Right lobe of liver (tissue), 6 donors: Measurements from ENCODE around the gene USP5. TPM values are rescaled to one million over a fixed set of nuclear protein-coding genes. Genes with fewer than 3 reads are reported as not detected.

Source experiments
- ATAC-seq, 4 donors: fragments of 200-7000 bp; cut with Tn5 transposase; one replicate each; pipeline ENCODE4 v1.9.1; 2020; ENCODE audit warnings: mild to moderate bottlenecking in 4 of 4, moderate library complexity in 4 of 4
- DNase-seq, 3 donors: peaks; one replicate each; pipeline ENCODE4 v3.0.0-alpha.2; 2020
- H3K27ac ChIP-seq, 3 donors: fragments of 200-600 bp; one replicate each; pipeline ENCODE4 v1.8.0; 2022
- H3K27me3 ChIP-seq, 2 donors: fragments of 200-600 bp; one replicate each; pipeline ENCODE4 v1.8.0; 2022
- H3K36me3 ChIP-seq, 4 donors: fragments of 200-600 bp; sonication (generic) in 1 of 4; one replicate each; pipeline versions ENCODE4 v1.5.1 to v1.8.0; 2017 to 2022; ENCODE audit warnings: control low read depth in 1 of 4
- H3K4me1 ChIP-seq, 4 donors: fragments of 200-600 bp; sonication (generic) in 1 of 4; one replicate each; pipeline versions ENCODE4 v1.5.1 to v1.8.0; 2017 to 2022; ENCODE audit warnings: control low read depth in 1 of 4
- H3K4me3 ChIP-seq, 3 donors: fragments of 200-600 bp; one replicate each; pipeline ENCODE4 v1.8.0; 2022
- H3K9me3 ChIP-seq, 4 donors: fragments of 200-600 bp; sonication (generic) in 1 of 4; one replicate each; pipeline versions ENCODE4 v1.5.1 to v1.8.0; 2017 to 2022; ENCODE audit warnings: control low read depth in 1 of 4
- POLR2A ChIP-seq: fragments of 450-650 bp; IDR thresholded peaks from one replicate; pipeline ENCODE4 v1.6.1; 2017; ENCODE audit warnings: antibody characterized with exemption, mild to moderate bottlenecking
- WGBS: methylation state at CpG from one replicate; pipeline ENCODE4 v1.1.6; 2018; ENCODE audit warnings: low coverage, low lambda C conversion rate; ENCODE audit not compliant: insufficient coverage; ENCODE audit errors: missing lambda C conversion rate; 5-methylcytosine and 5-hydroxymethylcytosine counted together
- intact Hi-C, 2 donors: fragments of 100-400 bp; cut with DNase I; formaldehyde crosslinking; loops; one replicate each; pipeline versions ENCODE4 v1.11.2 to v1.14.1; 2022
- total RNA-seq, 6 experiments: library from RNA; depleted of rRNA in 2 of 6; stranded (reverse); fragments of >200 nt in 2 of 6; fragmentation: NEBNext Ultra II Directional in 3 of 6; extraction: Animal tissue kit (Norgen Biotek cat#: 25700) in 3 of 6; gene quantifications; one replicate each; pipeline versions ENCODE4 v1.1.0 to v1.2.4, GENCODE V29; 2016 to 2023
- TF ChIP-seq, protein P1 (sequence below), 4 donors: fragments of 200-600 bp in 3 of 4; fragments of 450-650 bp in 1 of 4; IDR thresholded peaks; one replicate each; pipeline versions ENCODE4 v1.5.1 to v1.8.0; 2016 to 2022; ENCODE audit warnings: antibody characterized with exemption in 4 of 4, mild to moderate bottlenecking in 2 of 4
- donor health status: DM: no; HTN: yes; CAD: no.
- donor health status: DM: no; HTN: no; CAD: no.
- donor health status: DM: no; HTN: no; CAD: no.
- donor health status: DM: no; HTN: yes; CAD: no.
- donor health status: DM: no; HTN: yes; CAD: no.

Gene USP5
- total RNA-seq, 6 experiments from 2014 or later = 38.2 to 59.5 (median 42.6) TPM

DNA sequence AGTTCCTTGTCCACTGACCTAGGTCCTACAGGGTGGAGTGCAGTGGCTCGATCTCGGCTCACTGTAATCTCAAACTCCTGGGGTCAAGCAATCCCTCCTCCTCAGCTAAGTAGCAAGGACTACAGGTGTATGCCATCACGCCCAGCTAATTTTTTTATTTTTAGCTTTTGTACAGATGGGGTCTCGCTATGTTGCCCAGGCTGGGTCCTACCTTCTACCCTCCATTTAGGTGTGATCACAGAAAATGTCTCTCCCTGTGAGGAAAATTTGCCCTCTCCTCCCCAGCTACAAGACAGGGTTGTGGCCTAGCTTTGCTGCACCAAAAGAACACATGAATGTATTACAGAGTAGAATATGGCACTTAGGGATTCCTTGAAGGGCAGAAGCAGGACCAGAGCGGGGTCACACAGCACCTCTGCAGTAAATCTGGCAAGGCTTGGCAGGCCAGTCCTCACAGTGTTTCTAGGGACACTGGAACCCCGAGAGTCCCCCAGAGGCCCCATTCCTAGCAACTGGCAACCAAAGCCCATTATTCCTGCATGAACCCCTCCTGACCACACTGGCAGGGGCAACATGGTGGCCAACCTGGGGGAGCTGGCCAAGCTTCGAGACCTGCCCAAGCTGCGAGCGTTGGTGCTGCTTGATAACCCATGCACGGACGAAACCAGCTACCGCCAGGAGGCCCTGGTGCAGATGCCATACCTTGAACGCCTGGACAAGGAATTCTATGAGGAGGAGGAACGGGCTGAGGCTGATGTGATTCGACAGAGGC is 60.4 kb downstream of the USP5 start:
- 68% methylated on average over 4 of the region's 15 CpGs for WGBS
- Histone ChIP-seq H3K27me3 (no peaks in the 10 kb centered on the region), H3K4me3 (no peak overlapping the region), H3K36me3 (no peaks in the 10 kb centered on the region), H3K9me3 (no peaks in the 10 kb centered on the region), H3K4me1 (peaks cover 0 to 9% (median 0%) of the 10 kb centered on the region in 4 donors), H3K27ac (no peak overlapping the region)
- intact Hi-C loops = no loop called here
- ATAC-seq = no peak
- DNase-seq = no peak
- no peak for TF ChIP-seq POLR2A
- TF ChIP-seq, protein P1, sequence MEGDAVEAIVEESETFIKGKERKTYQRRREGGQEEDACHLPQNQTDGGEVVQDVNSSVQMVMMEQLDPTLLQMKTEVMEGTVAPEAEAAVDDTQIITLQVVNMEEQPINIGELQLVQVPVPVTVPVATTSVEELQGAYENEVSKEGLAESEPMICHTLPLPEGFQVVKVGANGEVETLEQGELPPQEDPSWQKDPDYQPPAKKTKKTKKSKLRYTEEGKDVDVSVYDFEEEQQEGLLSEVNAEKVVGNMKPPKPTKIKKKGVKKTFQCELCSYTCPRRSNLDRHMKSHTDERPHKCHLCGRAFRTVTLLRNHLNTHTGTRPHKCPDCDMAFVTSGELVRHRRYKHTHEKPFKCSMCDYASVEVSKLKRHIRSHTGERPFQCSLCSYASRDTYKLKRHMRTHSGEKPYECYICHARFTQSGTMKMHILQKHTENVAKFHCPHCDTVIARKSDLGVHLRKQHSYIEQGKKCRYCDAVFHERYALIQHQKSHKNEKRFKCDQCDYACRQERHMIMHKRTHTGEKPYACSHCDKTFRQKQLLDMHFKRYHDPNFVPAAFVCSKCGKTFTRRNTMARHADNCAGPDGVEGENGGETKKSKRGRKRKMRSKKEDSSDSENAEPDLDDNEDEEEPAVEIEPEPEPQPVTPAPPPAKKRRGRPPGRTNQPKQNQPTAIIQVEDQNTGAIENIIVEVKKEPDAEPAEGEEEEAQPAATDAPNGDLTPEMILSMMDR (IDR thresholded peaks at IDR 0.05) = no peak

DNA sequence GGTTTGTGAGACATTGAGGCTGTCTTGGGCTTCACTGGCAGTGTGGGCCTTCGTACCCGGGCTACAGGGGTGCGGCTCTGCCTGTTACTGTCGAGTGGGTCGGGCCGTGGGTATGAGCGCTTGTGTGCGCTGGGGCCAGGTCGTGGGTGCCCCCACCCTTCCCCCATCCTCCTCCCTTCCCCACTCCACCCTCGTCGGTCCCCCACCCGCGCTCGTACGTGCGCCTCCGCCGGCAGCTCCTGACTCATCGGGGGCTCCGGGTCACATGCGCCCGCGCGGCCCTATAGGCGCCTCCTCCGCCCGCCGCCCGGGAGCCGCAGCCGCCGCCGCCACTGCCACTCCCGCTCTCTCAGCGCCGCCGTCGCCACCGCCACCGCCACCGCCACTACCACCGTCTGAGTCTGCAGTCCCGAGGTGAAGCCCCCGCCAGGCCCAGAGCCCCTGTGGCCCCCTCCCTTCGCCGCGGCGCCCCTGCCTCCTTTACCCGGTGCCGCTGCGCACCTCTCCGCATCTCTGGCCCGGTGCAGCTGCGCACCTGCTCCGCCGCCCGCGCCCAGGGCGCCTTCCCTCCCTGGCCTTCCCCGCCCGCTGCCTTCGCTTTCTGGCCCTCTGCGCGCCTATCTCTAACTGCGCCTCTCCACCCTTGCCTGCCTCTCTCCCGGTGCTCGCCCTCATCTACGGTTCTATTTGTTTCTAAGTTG is 62.4 kb downstream of the USP5 start, which contains the start of gene ENO2:
ENO2 (plus strand) TSS at position 335 of the 701 bp plus-strand sequence. CDS start 1,253 bp downstream, outside the sequence.
- intact Hi-C loops = no loop called here
- H3K36me3 ChIP-seq = no peaks in the 10 kb centered on the region
- peak in 1 of 3 donors; percentile 82 for DNase-seq
- TF ChIP-seq, protein P1 (IDR thresholded peaks at IDR 0.05) = no peak
- TF ChIP-seq POLR2A = no peak
- H3K4me3 ChIP-seq = peak within 1 kb of the TSS; percentile 46 to 49 (median 47)
- WGBS = under 1% methylated on average over 23 of the region's 68 CpGs
- H3K27ac ChIP-seq = no peak within 1 kb of the TSS
- peaks cover 0 to 9% (median 0%) of the 10 kb centered on the region in 4 donors for H3K4me1 ChIP-seq
- H3K27me3 ChIP-seq = no peaks in the 10 kb centered on the region
- ATAC-seq = peak; percentile 65 to 88 (median 76)
- H3K9me3 ChIP-seq = no peaks in the 10 kb centered on the region

DNA sequence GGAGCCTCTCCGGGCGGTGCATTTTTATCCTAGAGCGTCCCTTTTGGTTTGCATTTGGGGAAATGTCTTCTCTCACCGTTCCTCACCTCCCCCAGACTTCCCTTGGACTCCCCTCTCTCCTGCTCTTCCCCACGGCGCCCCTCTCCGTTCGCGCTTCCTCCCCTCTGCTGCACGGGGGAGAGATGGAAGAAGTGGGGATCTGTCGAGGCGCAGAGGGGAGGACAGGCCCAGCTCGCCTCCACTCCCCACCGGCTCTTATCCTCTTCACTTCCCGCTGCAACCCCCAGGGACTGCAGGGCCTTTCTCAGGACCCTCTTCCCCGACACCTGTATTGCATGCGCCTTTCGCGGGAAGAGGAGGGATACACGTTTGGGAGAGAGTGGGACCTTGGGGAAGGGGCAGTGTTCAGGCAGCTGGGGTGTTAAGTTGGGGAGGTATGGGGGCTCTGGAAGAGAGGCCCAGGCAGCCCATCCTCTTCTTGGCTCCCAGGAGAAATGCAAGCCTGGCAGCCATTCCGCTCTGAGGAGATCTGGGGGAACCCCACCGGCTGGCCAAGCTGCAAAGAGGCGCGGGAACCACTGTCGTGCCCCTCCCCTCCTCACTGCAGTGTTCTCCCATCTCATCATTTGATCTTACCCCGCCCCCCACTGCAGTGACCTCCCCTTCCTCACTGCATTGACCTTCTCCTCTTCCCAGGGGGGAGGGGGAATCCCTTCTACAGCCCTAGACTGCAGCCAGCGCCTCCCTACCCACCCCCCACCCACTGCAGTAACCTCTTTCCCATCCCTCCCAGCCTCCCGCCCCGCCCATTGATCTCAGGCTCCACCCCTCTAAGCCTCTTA is 63.2 kb downstream of the USP5 start:
- TF ChIP-seq, protein P1 (IDR thresholded peaks at IDR 0.05) = no peak
- TF ChIP-seq POLR2A = no peak
- no peak for DNase-seq
- peaks cover 0 to 9% (median 0%) of the 10 kb centered on the region in 4 donors for H3K4me1 ChIP-seq
- intact Hi-C loops = no loop called here
- WGBS = 15% methylated on average over 19 of the region's 29 CpGs
- H3K27ac ChIP-seq = no peak overlapping the region
- peak overlapping the region; percentile 46 to 49 (median 47) for H3K4me3 ChIP-seq
- H3K9me3 ChIP-seq = no peaks in the 10 kb centered on the region
- no peaks in the 10 kb centered on the region for H3K27me3 ChIP-seq
- peak in 1 of 4 donors; percentile 6 for ATAC-seq
- H3K36me3 ChIP-seq = no peaks in the 10 kb centered on the region

DNA sequence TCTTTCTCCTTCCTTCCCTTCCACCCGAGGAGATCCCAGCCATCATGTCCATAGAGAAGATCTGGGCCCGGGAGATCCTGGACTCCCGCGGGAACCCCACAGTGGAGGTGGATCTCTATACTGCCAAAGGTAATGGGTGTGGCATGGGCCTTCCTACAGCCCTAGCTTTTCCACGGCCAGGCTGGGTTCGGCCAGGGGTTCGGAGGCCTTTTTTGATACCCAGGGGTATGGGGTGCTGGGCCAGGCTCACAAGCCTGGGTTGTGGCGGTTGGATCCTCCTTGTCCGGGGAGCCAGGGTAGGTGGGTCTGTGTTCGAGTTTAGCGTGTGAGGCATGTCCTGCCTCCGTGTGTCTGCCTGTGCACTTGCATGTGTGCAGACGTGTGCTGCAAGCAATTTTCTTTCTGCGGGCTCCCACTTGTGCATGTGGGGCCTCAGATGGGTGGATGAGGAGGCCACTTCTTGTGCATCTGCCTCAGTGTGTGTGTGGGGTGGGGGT is 63.9 kb downstream of the USP5 start:
- 50% methylated on average over 9 of the region's 14 CpGs for WGBS
- ATAC-seq (no peak), DNase-seq (no peak)
- intact Hi-C loops = no loop called here
- no peaks in the 10 kb centered on the region for H3K9me3 ChIP-seq
- no peaks in the 10 kb centered on the region for H3K36me3 ChIP-seq
- H3K27me3 ChIP-seq = no peaks in the 10 kb centered on the region
- H3K4me1 ChIP-seq = peaks cover 0 to 9% (median 0%) of the 10 kb centered on the region in 4 donors
- no peak overlapping the region for H3K4me3 ChIP-seq
- TF ChIP-seq, protein P1 (IDR thresholded peaks at IDR 0.05) = no peak
- no peak for TF ChIP-seq POLR2A
- no peak overlapping the region for H3K27ac ChIP-seq
